GM12872 (cell line): Measurements from ENCODE around the gene ACOX2.

ENCODE experiments used
- TF ChIP-seq, protein P1 (sequence below): IDR thresholded peaks from 3 replicates; pipeline ENCODE4 v1.5.1; 2011; ENCODE audit warnings: low read depth, mild to moderate bottlenecking, low read length, moderate library complexity; ENCODE audit not compliant: insufficient read depth

ACOX2 gene

DNA sequence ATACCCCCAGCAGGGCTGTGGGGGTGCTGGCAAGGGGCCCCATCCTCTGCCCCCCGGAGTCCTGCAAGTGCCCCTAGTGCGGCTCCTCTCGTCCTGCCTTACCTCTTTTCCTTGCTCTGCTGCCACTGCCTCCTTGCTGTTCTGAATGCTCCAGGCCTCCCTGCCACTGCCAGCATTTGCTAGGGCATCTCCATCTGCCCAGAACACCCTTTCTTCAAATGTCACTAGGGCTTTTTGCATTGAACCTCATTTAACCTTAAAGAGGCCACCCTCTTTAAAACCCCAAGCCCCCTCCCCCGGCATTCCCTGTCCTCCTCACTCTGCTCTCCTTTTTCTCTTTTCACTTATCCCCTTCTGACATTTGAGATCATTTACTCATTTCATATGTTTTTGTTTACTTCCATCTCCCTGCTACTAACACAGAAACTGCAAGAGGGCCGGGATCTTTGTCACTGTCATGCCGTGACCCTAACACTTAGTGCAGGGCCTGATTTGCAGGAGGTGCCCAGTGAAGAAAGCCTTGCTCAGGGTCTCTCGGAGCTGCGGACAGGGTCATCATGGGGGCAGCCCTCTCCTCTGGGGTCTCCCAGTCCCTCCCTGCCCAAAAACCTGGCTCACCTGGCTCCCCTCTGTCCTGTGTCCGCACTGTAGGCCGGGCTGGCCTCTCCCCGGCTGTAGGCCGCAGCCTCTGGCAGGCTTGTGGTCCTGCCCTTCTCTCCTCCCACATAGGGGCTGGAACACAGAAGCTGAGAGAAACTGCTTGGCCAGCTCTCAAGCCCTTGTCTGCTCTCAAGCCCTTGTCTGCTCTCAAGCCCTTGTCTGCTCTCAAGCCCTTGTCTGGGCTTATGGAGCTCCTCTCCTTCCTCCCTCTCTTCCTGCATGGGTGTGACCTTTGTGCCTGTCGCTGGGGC lies at the start of gene ACOX2:
Gene ACOX2, minus strand, starts transcription at position 690 of the 911 bp plus-strand sequence. CDS start 2,084 bp downstream, outside the sequence.
- TF ChIP-seq, protein P1, sequence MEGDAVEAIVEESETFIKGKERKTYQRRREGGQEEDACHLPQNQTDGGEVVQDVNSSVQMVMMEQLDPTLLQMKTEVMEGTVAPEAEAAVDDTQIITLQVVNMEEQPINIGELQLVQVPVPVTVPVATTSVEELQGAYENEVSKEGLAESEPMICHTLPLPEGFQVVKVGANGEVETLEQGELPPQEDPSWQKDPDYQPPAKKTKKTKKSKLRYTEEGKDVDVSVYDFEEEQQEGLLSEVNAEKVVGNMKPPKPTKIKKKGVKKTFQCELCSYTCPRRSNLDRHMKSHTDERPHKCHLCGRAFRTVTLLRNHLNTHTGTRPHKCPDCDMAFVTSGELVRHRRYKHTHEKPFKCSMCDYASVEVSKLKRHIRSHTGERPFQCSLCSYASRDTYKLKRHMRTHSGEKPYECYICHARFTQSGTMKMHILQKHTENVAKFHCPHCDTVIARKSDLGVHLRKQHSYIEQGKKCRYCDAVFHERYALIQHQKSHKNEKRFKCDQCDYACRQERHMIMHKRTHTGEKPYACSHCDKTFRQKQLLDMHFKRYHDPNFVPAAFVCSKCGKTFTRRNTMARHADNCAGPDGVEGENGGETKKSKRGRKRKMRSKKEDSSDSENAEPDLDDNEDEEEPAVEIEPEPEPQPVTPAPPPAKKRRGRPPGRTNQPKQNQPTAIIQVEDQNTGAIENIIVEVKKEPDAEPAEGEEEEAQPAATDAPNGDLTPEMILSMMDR, result no peak

GRCh38 chr3:58585994-58586393 lies 49.0 kb upstream of the ACOX2 start:
- TF ChIP-seq, protein P1, result no peak

GRCh38 chr3:58585005-58585786 lies 48.2 kb upstream of the ACOX2 start:
- TF ChIP-seq, protein P1, result peak; percentile 86

GRCh38 chr3:58584690-58585004 lies 47.7 kb upstream of the ACOX2 start:
- TF ChIP-seq, protein P1, result no peak

- TF ChIP-seq, protein P1, result no peak
Observed at GRCh38 chr3:58581328-58582091, 44.5 kb upstream of the ACOX2 start.

DNA sequence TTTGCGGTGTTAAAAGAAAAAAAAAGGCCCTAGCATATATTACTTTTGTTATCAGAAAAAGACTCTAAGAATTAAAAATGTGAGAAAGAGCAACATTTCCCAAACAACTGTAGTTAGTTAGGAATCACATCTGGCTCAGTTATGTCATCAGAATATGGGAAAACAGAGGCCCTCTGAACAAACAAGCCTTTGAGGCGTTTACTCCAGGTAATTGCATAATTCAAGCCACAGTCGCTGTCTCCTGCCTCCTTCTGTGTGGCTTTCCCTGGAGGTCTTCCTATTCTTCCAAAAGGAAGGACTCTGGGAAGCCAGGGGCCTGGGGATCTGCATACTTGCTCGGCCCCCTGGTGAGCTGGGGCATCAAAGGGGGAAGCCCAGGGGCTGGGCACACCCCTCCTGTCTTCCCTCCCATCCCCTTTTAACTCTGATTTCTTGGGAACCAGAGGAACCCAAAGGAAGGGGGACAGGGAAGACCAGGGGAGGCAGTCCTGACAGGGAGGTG lies 43.9 kb upstream of the ACOX2 start:
- TF ChIP-seq, protein P1, result no peak
